Liver (tissue), 9 donors: ENCODE data around the gene VIL1. TPM values are rescaled to one million over a fixed set of nuclear protein-coding genes. Genes with fewer than 3 reads are reported as not detected.

Experiments
- DNase-seq: peaks from one replicate; pipeline ENCODE4 v3.0.0-alpha.2; 2017; ENCODE audit warnings: low spot score
- H3K27ac ChIP-seq, 2 donors: one replicate each; pipeline ENCODE4 v1.7.0; 2013; ENCODE audit warnings: inconsistent platforms in 2 of 2, low read length in 2 of 2, control low read depth in 1 of 2, low read depth in 1 of 2, mild to moderate bottlenecking in 1 of 2
- H3K27me3 ChIP-seq, 4 donors: one replicate each; pipeline versions ENCODE4 v1.6.1 to v1.7.0; 2013; ENCODE audit warnings: low read length in 3 of 4, inconsistent platforms in 1 of 4, mild to moderate bottlenecking in 1 of 4, moderate library complexity in 1 of 4; ENCODE audit not compliant: control insufficient read depth in 4 of 4, insufficient read depth in 4 of 4
- H3K36me3 ChIP-seq, 4 donors: one replicate each; pipeline versions ENCODE4 v1.6.1 to v1.7.0; 2013; ENCODE audit warnings: low read length in 3 of 4, mild to moderate bottlenecking in 3 of 4, low read depth in 1 of 4, moderate library complexity in 1 of 4; ENCODE audit not compliant: control insufficient read depth in 4 of 4, insufficient read depth in 3 of 4
- H3K4me1 ChIP-seq, 4 donors: one replicate each; pipeline versions ENCODE4 v1.6.1 to v1.7.0; 2013; ENCODE audit warnings: low read length in 3 of 4, mild to moderate bottlenecking in 3 of 4, moderate library complexity in 1 of 4; ENCODE audit not compliant: control insufficient read depth in 4 of 4, insufficient read depth in 4 of 4
- H3K4me3 ChIP-seq, 3 donors: one replicate each; pipeline versions ENCODE4 v1.6.1 to v1.7.0; 2013; ENCODE audit warnings: low read length in 3 of 3, control low read depth in 1 of 3, low read depth in 1 of 3, mild to moderate bottlenecking in 1 of 3
- H3K9ac ChIP-seq, 2 donors: one replicate each; pipeline ENCODE4 v1.7.0; 2013; ENCODE audit warnings: low read length in 2 of 2, mild to moderate bottlenecking in 2 of 2, moderate library complexity in 2 of 2, control low read depth in 1 of 2, low read depth in 1 of 2
- H3K9me3 ChIP-seq, 4 donors: one replicate each; pipeline versions ENCODE4 v1.6.1 to v1.7.0; 2013; ENCODE audit warnings: low read length in 3 of 4; ENCODE audit not compliant: control insufficient read depth in 4 of 4
- EGR1 ChIP-seq, 2 donors: IDR thresholded peaks; 2 replicates each; pipeline ENCODE4 v1.6.1; 2016 to 2018; ENCODE audit warnings: antibody characterized with exemption in 2 of 2, low read depth in 2 of 2
- FOXA1 ChIP-seq: IDR thresholded peaks from 2 replicates; pipeline ENCODE4 v1.6.1; 2016; ENCODE audit warnings: antibody characterized with exemption
- FOXA2 ChIP-seq: IDR thresholded peaks from 2 replicates; pipeline ENCODE4 v1.6.1; 2016; ENCODE audit warnings: antibody characterized with exemption
- GABPA ChIP-seq, 2 donors: IDR thresholded peaks in 1 of 2; conservative IDR thresholded peaks in 1 of 2; 2 replicates each; pipeline ENCODE4 v1.6.1; 2016; ENCODE audit warnings: antibody characterized with exemption in 2 of 2, mild to moderate bottlenecking in 1 of 2, moderate library complexity in 1 of 2
- HNF4A ChIP-seq, 2 donors: conservative IDR thresholded peaks; 2 replicates each; pipeline ENCODE4 v1.6.1; 2016; ENCODE audit warnings: antibody characterized with exemption in 2 of 2, mild to moderate bottlenecking in 2 of 2
- HNF4G ChIP-seq: IDR thresholded peaks from 2 replicates; pipeline ENCODE4 v1.6.1; 2016; ENCODE audit warnings: antibody characterized with exemption
- JUND ChIP-seq, 2 donors: IDR thresholded peaks; 2 replicates each; pipeline ENCODE4 v1.6.1; 2016; ENCODE audit warnings: antibody characterized with exemption in 2 of 2
- NR2F2 ChIP-seq: IDR thresholded peaks from 2 replicates; pipeline ENCODE4 v1.6.1; 2016; ENCODE audit warnings: antibody characterized with exemption
- RAD21 ChIP-seq, 2 donors: IDR thresholded peaks; 2 replicates each; pipeline ENCODE4 v1.6.1; 2016; ENCODE audit warnings: antibody characterized with exemption in 2 of 2, mild to moderate bottlenecking in 2 of 2
- REST ChIP-seq: IDR thresholded peaks from 2 replicates; pipeline ENCODE4 v1.6.1; 2016; ENCODE audit warnings: antibody characterized with exemption, mild to moderate bottlenecking
- RXRA ChIP-seq, 2 donors: IDR thresholded peaks; 2 replicates each; pipeline ENCODE4 v1.6.1; 2017 to 2018; ENCODE audit warnings: antibody characterized with exemption in 2 of 2, mild to moderate bottlenecking in 1 of 2
- SP1 ChIP-seq: IDR thresholded peaks from 2 replicates; pipeline ENCODE4 v1.6.1; 2018; ENCODE audit warnings: antibody characterized with exemption, mild to moderate bottlenecking
- TAF1 ChIP-seq: conservative IDR thresholded peaks from 2 replicates; pipeline ENCODE4 v1.6.1; 2016; ENCODE audit warnings: antibody characterized with exemption, mild to moderate bottlenecking
- YY1 ChIP-seq: IDR thresholded peaks from 2 replicates; pipeline ENCODE4 v1.6.1; 2016; ENCODE audit warnings: antibody characterized with exemption, mild to moderate bottlenecking
- ZBTB33 ChIP-seq: IDR thresholded peaks from 2 replicates; pipeline ENCODE4 v1.6.1; 2016; ENCODE audit warnings: antibody characterized with exemption
- WGBS: extraction: QIAGEN DNeasy Blood & Tissue Kit; methylation state at CpG from one replicate; pipeline ENCODE4 v1.1.7; 2013; 5-methylcytosine and 5-hydroxymethylcytosine counted together
- polyA plus RNA-seq, 2 donors: library from polyadenylated mRNA; stranded (reverse) in 1 of 2; unstranded in 1 of 2; fragments of 200-250 nt in 1 of 2; fragments of >200 nt in 1 of 2; fragmentation: Nextera tagmentation in 1 of 2; extraction: Ambion mirVana in 1 of 2; gene quantifications; one replicate each; pipeline versions ENCODE4 v1.2.1 to v1.2.3, GENCODE V29; 2013 to 2015
- total RNA-seq, 2 donors: library from RNA; depleted of rRNA; stranded (reverse); fragments of >200 nt; gene quantifications; one replicate each; pipeline ENCODE4 v1.2.3, GENCODE V29; 2014
- TF ChIP-seq, protein P1 (sequence below): IDR thresholded peaks from 2 replicates; pipeline ENCODE4 v1.6.1; 2016; ENCODE audit warnings: antibody characterized with exemption
- TF ChIP-seq, protein P2 (sequence below): IDR thresholded peaks from 2 replicates; pipeline ENCODE4 v1.6.1; 2016; ENCODE audit warnings: antibody characterized with exemption
- TF ChIP-seq, protein P3 (sequence below): fragments of 150-350 bp; IDR thresholded peaks from 2 replicates; pipeline ENCODE4 v1.5.1; 2017; ENCODE audit warnings: improper control_type of control experiment, low read depth, low read length; ENCODE audit not compliant: missing input control
- donor health status: healthy.
- donor health status: healthy.
- donor health status: healthy.
- donor health status: healthy.
- donor health status: healthy.

VIL1 gene
- total RNA-seq (10 to 100 TPM; 42.3 to 72.0 TPM), polyA plus RNA-seq (10 to 100 TPM; 16.4 to 21.0 TPM)

GRCh38 chr2:218418717-218419458 lies at the start of gene VIL1:
TSS of gene VIL1 (plus strand) at chr2:218419123. CDS start at chr2:218423779, 4,656 bp downstream.
- Histone ChIP-seq H3K9ac (peak within 1 kb of the TSS; percentile 13 to 28), H3K36me3 (no peaks in the 10 kb centered on the region), H3K27ac (peak within 1 kb of the TSS in 1 of 2 donors; percentile 78), H3K4me3 (peak within 1 kb of the TSS; percentile 36 to 84 (median 43)), H3K4me1 (peaks cover 5 to 16% (median 11%) of the 10 kb centered on the region in 4 donors), H3K27me3 (no peaks in the 10 kb centered on the region), H3K9me3 (no peaks in the 10 kb centered on the region)
- 50% methylated on average over 9 of the region's 9 CpGs for WGBS
- TF ChIP-seq NR2F2 (no peak), HNF4A (conservative IDR thresholded peaks at IDR 0.05) (peak; percentile 81 to 93), GABPA (IDR thresholded peaks at IDR 0.05 in 1 of 2, conservative IDR thresholded peaks at IDR 0.05 in 1 of 2) (no peak), HNF4G (peak; percentile 96), FOXA1 (no peak), SP1 (peak; percentile 68), YY1 (no peak), FOXA2 (no peak), RXRA (IDR thresholded peaks at IDR 0.05) (peak in 1 of 2 donors; percentile 39), ZBTB33 (no peak), RAD21 (IDR thresholded peaks at IDR 0.05) (peak in 1 of 2 donors; percentile 46), EGR1 (IDR thresholded peaks at IDR 0.05; ENCODE audit: low read depth in 2 of 2) (peak in 1 of 2 donors; percentile 26), REST (peak; percentile 84), TAF1 (peak; percentile 90), JUND (IDR thresholded peaks at IDR 0.05) (peak in 1 of 2 donors; percentile 28)
- TF ChIP-seq, protein P1, sequence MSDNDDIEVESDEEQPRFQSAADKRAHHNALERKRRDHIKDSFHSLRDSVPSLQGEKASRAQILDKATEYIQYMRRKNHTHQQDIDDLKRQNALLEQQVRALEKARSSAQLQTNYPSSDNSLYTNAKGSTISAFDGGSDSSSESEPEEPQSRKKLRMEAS, result no peak
- TF ChIP-seq, protein P2, sequence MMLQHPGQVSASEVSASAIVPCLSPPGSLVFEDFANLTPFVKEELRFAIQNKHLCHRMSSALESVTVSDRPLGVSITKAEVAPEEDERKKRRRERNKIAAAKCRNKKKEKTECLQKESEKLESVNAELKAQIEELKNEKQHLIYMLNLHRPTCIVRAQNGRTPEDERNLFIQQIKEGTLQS, result no peak
- TF ChIP-seq, protein P3, sequence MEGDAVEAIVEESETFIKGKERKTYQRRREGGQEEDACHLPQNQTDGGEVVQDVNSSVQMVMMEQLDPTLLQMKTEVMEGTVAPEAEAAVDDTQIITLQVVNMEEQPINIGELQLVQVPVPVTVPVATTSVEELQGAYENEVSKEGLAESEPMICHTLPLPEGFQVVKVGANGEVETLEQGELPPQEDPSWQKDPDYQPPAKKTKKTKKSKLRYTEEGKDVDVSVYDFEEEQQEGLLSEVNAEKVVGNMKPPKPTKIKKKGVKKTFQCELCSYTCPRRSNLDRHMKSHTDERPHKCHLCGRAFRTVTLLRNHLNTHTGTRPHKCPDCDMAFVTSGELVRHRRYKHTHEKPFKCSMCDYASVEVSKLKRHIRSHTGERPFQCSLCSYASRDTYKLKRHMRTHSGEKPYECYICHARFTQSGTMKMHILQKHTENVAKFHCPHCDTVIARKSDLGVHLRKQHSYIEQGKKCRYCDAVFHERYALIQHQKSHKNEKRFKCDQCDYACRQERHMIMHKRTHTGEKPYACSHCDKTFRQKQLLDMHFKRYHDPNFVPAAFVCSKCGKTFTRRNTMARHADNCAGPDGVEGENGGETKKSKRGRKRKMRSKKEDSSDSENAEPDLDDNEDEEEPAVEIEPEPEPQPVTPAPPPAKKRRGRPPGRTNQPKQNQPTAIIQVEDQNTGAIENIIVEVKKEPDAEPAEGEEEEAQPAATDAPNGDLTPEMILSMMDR, result no peak
- DNase-seq, result peak; percentile 56
